ENCODE results near the gene ANKEF1. TPM values are rescaled to one million over a fixed set of nuclear protein-coding genes. Genes with fewer than 3 reads are reported as not detected.
"Not testable (repeated sequence)": the region's sequence is repeated elsewhere in the genome, so short reads cannot be mapped to it uniquely, and the experiment has no call there.

ANKEF1 gene
- total RNA-seq, 4 donors from 2014 or later = 0.26 to 5.1 (median 1.3) TPM

- peak overlapping the region in 1 of 2 donors; percentile 81 for H3K4me3 ChIP-seq
- no peaks in the 10 kb centered on the region for H3K4me1 ChIP-seq
- intact Hi-C loops (cut with DNase I; ENCODE audit: low total_unique reads) = no loop called here
- no peaks in the 10 kb centered on the region for H3K36me3 ChIP-seq
- H3K9me3 ChIP-seq = no peaks in the 10 kb centered on the region
- H3K27ac ChIP-seq = no peak overlapping the region
- H3K27me3 ChIP-seq = no peaks in the 10 kb centered on the region
- TF ChIP-seq POLR2A (IDR thresholded peaks at IDR 0.05) (no peak), CTCF (IDR thresholded peaks at IDR 0.05) (no peak)
- no peak for DNase-seq
Measured at GRCh38 chr20:10033905-10034650, 709 bp upstream of the ANKEF1 start.

- intact Hi-C loops (cut with DNase I; ENCODE audit: low total_unique reads); H3K4me1 ChIP-seq; DNase-seq; H3K36me3 ChIP-seq; H3K27ac ChIP-seq; H3K9me3 ChIP-seq; H3K4me3 ChIP-seq; H3K27me3 ChIP-seq: not testable (repeated sequence)
Measured at GRCh38 chr20:10036321-10036720, 1.5 kb downstream of the ANKEF1 start.

GRCh38 chr20:10040070-10040975 lies 5.5 kb downstream of the ANKEF1 start:
- Histone ChIP-seq H3K36me3 (no peaks in the 10 kb centered on the region), H3K27me3 (no peaks in the 10 kb centered on the region), H3K4me3 (no peak overlapping the region), H3K27ac (no peak overlapping the region), H3K9me3 (no peaks in the 10 kb centered on the region), H3K4me1 (no peaks in the 10 kb centered on the region)
- no peak for DNase-seq
- intact Hi-C loops (cut with DNase I; ENCODE audit: low total_unique reads) = no loop called here
- TF ChIP-seq POLR2A (IDR thresholded peaks at IDR 0.05) = no peak
- no peak for TF ChIP-seq CTCF (IDR thresholded peaks at IDR 0.05)

GRCh38 chr20:10042086-10042485 lies 7.3 kb downstream of the ANKEF1 start:
- intact Hi-C loops (cut with DNase I; ENCODE audit: low total_unique reads) = no loop called here
- no peak overlapping the region for H3K27ac ChIP-seq
- H3K36me3 ChIP-seq = no peaks in the 10 kb centered on the region
- TF ChIP-seq POLR2A (IDR thresholded peaks at IDR 0.05) (no peak), CTCF (IDR thresholded peaks at IDR 0.05) (no peak)
- H3K9me3 ChIP-seq = no peaks in the 10 kb centered on the region
- DNase-seq = no peak
- no peaks in the 10 kb centered on the region for H3K27me3 ChIP-seq
- no peak overlapping the region for H3K4me3 ChIP-seq
- no peaks in the 10 kb centered on the region for H3K4me1 ChIP-seq

GRCh38 chr20:10047427-10047826 lies 12.6 kb downstream of the ANKEF1 start:
- H3K36me3 ChIP-seq = no peaks in the 10 kb centered on the region
- no peaks in the 10 kb centered on the region for H3K9me3 ChIP-seq
- no peak for DNase-seq
- H3K4me3 ChIP-seq = no peak overlapping the region
- H3K27ac ChIP-seq = no peak overlapping the region
- no peaks in the 10 kb centered on the region for H3K27me3 ChIP-seq
- intact Hi-C loops (cut with DNase I; ENCODE audit: low total_unique reads) = no loop called here
- TF ChIP-seq CTCF (IDR thresholded peaks at IDR 0.05) = no peak
- TF ChIP-seq POLR2A (IDR thresholded peaks at IDR 0.05) = no peak
- no peaks in the 10 kb centered on the region for H3K4me1 ChIP-seq
